Adrenal gland (tissue), 12 donors: ENCODE results near the gene ANKS1A. TPM values are rescaled to one million over a fixed set of nuclear protein-coding genes. Genes with fewer than 3 reads are reported as not detected.

ENCODE experiments used
- DNase-seq, 7 donors: peaks; one replicate each; pipeline ENCODE4 v3.0.0-alpha.2; 2019 to 2020
- H3K27ac ChIP-seq, 5 donors: fragments of 200-600 bp; sonication (generic) in 4 of 5; 1 replicate in 3 of 5; 2 replicates in 2 of 5; pipeline versions ENCODE4 v1.5.1 to v1.8.0; 2016 to 2020; ENCODE audit warnings: mild to moderate bottlenecking in 1 of 5
- H3K27me3 ChIP-seq: fragments of 200-600 bp; 2 replicates; pipeline ENCODE4 v1.8.0; 2021
- H3K36me3 ChIP-seq, 2 donors: fragments of 200-600 bp; replicated peaks in 1 of 2; 1 replicate in 1 of 2; 2 replicates in 1 of 2; pipeline versions ENCODE4 v1.5.1 to v1.8.0; 2018 to 2022
- H3K4me1 ChIP-seq, 2 donors: fragments of 200-600 bp; replicated peaks in 1 of 2; 1 replicate in 1 of 2; 2 replicates in 1 of 2; pipeline versions ENCODE4 v1.5.1 to v1.8.0; 2018 to 2021
- H3K4me3 ChIP-seq, 4 donors: fragments of 200-600 bp; sonication (generic) in 3 of 4; one replicate each; pipeline ENCODE4 v1.5.1; 2016 to 2018
- H3K9me3 ChIP-seq, 3 donors: fragments of 200-600 bp; sonication (generic) in 1 of 3; replicated peaks in 1 of 3; 1 replicate in 2 of 3; 2 replicates in 1 of 3; pipeline versions ENCODE4 v1.5.1 to v1.8.0; 2016 to 2021
- POLR2A ChIP-seq, 2 donors: fragments of 450-650 bp; IDR thresholded peaks; one replicate each; pipeline ENCODE4 v1.6.1; 2017; ENCODE audit warnings: antibody characterized with exemption in 2 of 2, mild to moderate bottlenecking in 2 of 2, moderate library complexity in 1 of 2
- WGBS, 4 donors: extraction: QIAGEN DNeasy Blood & Tissue Kit in 2 of 4; methylation state at CpG; one replicate each; pipeline versions ENCODE4 v1.1.5 to v1.1.7; 2013 to 2017; 5-methylcytosine and 5-hydroxymethylcytosine counted together
- intact Hi-C, 2 donors: fragments of 100-400 bp; cut with DNase I; formaldehyde crosslinking; loops; one replicate each; pipeline versions ENCODE4 v1.14.1 to v1.15.0; 2022 to 2023
- polyA plus RNA-seq, 3 donors: library from polyadenylated mRNA; stranded (reverse); fragments of 200-250 nt in 2 of 3; fragments of 350-450 nt in 1 of 3; fragmentation: Illumina TruSeq in 1 of 3; extraction: RNeasy Lipid Tissue Mini Kit (QIAGEN cat#74804) in 1 of 3; gene quantifications; one replicate each; pipeline ENCODE4 v1.2.3, GENCODE V29; 2013 to 2014
- total RNA-seq, 9 donors: library from RNA; depleted of rRNA in 4 of 9; stranded (reverse); fragments of >200 nt in 4 of 9; fragments of 120-200 nt in 1 of 9; fragmentation: NEBNext Ultra II Directional in 1 of 9; extraction: Animal tissue kit (Norgen Biotek cat#: 25700) in 1 of 9; gene quantifications; one replicate each; pipeline versions ENCODE4 v1.1.0 to v1.2.4, GENCODE V29; 2013 to 2023
- TF ChIP-seq, protein P1 (sequence below), 6 experiments: fragments of 450-650 bp in 4 of 6; fragments of 200-600 bp in 2 of 6; sonication (generic) in 1 of 6; IDR thresholded peaks; 1 replicate in 5 of 6; 2 replicates in 1 of 6; pipeline versions ENCODE4 v1.5.1 to v1.8.0; 2016 to 2021; ENCODE audit warnings: antibody characterized with exemption in 6 of 6, mild to moderate bottlenecking in 2 of 6, moderate library complexity in 1 of 6
- donor health status: healthy with polysubstance abuse.
- donor health status: Bipolar disorder and iron deficiency.
- donor health status: DM: yes; HTN: yes; CAD: no.
- donor health status: DM: no; HTN: no; CAD: no.
- donor health status: DM: no; HTN: no; CAD: no.
- donor health status: DM: yes; HTN: yes; CAD: no.

ANKS1A gene
- total and polyA plus RNA-seq, 12 donors = 11.7 to 68.0 (median 42.4) TPM

DNA sequence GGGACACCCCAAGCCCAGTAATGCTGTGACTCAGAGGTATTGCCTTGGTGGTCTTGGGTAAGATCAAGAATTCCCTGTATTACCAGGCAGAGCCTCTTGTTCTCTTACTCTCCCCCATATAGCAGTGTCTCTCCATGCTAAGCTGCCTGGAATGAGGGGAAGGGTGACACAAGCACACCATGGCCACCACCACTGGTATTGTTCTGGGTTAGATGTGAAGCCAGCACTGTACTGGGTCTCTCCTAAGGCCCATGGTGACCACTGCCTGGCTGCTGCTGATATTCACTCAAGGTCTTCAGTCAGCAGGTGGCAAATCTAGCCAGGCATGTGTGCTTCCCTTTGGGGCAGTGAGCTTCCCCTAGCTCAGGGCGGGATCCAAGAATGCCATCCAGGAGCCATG lies 37.7 kb upstream of the ANKS1A start:
- intact Hi-C loops = no loop called here
- 97 to 100% methylated on average over 1 of the region's 1 CpG; no CpG with 5 or more reads in 2 of the 4 donors for WGBS, 4 donors
- Histone ChIP-seq H3K27ac (no peak overlapping the region), H3K4me1 (no peaks in the 10 kb centered on the region), H3K27me3 (no peaks in the 10 kb centered on the region), H3K4me3 (no peak overlapping the region), H3K36me3 (peaks cover 0 to 19% of the 10 kb centered on the region in 2 donors), H3K9me3 (no peaks in the 10 kb centered on the region)
- TF ChIP-seq, protein P1, sequence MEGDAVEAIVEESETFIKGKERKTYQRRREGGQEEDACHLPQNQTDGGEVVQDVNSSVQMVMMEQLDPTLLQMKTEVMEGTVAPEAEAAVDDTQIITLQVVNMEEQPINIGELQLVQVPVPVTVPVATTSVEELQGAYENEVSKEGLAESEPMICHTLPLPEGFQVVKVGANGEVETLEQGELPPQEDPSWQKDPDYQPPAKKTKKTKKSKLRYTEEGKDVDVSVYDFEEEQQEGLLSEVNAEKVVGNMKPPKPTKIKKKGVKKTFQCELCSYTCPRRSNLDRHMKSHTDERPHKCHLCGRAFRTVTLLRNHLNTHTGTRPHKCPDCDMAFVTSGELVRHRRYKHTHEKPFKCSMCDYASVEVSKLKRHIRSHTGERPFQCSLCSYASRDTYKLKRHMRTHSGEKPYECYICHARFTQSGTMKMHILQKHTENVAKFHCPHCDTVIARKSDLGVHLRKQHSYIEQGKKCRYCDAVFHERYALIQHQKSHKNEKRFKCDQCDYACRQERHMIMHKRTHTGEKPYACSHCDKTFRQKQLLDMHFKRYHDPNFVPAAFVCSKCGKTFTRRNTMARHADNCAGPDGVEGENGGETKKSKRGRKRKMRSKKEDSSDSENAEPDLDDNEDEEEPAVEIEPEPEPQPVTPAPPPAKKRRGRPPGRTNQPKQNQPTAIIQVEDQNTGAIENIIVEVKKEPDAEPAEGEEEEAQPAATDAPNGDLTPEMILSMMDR (IDR thresholded peaks at IDR 0.05) = no peak
- TF ChIP-seq POLR2A (IDR thresholded peaks at IDR 0.05) = no peak
- no peak for DNase-seq

DNA sequence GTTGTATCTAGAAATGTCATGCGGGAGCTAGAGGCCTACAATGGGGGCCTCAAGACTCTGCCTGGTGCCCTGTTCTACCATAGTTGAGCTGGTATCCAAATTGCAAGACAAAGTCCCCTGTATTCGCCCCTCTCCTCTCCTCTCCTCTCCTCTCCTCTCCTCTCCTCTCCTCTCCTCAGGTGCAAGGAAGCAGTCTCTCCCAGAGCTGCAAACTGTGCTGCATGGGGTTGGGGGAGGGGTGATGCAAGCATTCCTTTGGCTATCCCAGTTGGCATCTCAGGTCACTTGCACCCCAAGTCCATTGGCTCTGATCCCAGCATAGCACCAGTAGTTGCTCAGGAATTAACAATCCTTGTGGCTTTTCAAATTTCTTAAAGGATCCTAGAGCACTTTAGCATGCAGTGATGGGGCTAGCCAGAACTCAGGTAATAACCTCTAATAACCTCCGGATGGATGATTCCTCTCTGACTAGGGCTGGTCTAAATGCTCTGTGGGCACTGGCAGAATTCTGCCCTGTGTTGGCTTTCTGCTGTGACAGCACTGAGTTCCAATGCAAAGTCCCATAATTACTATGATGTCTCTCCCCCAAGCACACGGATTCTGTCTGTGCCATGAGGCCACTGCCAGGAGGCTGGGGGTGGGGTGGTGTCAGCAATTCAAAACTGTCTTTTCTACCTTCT lies 36.5 kb upstream of the ANKS1A start:
- Histone ChIP-seq H3K27ac (no peak overlapping the region), H3K4me3 (no peak overlapping the region), H3K27me3 (no peaks in the 10 kb centered on the region), H3K36me3 (peaks cover 0 to 31% of the 10 kb centered on the region in 2 donors), H3K9me3 (no peaks in the 10 kb centered on the region), H3K4me1 (no peaks in the 10 kb centered on the region)
- TF ChIP-seq, protein P1 (IDR thresholded peaks at IDR 0.05) = no peak
- no peak for TF ChIP-seq POLR2A (IDR thresholded peaks at IDR 0.05)
- intact Hi-C loops = no loop called here
- 91 to 96% (median 95%) methylated on average over 4 of the region's 4 CpGs for WGBS, 4 donors
- no peak for DNase-seq

DNA sequence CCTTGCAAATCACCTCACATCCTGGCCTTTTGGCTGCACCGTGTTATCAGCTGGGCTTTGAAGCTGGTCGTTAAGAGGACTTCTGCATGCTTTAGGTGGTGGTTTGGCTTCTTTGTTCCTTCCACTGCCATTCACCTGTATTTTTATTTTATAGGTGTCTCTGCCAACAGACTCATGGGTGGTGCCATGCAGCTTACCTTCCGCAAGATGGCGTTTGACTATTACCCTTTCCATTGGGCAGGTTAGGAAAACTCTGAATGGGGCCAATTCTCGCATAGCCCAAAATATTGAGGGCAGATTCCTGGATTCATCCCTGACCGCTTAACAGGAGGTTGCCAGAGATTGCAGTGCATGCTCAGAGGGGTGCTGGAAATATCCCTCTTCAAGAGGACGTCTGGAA lies 33.6 kb upstream of the ANKS1A start:
- intact Hi-C loops = no loop called here
- H3K9me3 ChIP-seq = no peaks in the 10 kb centered on the region
- no peak for TF ChIP-seq POLR2A (IDR thresholded peaks at IDR 0.05)
- TF ChIP-seq, protein P1 (IDR thresholded peaks at IDR 0.05) = no peak
- no peaks in the 10 kb centered on the region for H3K4me1 ChIP-seq
- peaks cover 0 to 52% of the 10 kb centered on the region in 2 donors for H3K36me3 ChIP-seq
- no peak overlapping the region for H3K4me3 ChIP-seq
- H3K27ac ChIP-seq = no peak overlapping the region
- no peaks in the 10 kb centered on the region for H3K27me3 ChIP-seq
- no peak for DNase-seq
- 89 to 95% (median 92%) methylated on average over 7 of the region's 7 CpGs for WGBS, 4 donors

DNA sequence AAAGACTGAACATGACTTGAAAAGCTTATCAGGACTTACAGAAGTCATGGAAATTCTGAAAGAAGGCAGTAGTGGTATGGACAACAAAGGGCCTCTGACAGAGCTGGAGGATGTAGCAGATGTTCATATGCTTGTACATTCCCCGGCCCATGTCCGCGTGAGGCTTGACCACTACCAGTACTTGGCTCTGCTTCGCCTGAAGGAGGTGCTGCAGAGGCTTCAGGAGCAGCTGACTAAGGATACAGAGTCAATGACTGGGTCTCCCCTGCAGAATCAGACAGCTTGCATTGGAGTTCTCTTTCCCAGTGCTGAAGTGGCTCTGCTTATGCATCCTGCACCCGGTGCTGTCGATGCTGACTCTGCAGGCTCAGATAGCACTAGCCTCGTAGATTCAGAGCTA lies 30.4 kb upstream of the ANKS1A start:
- Histone ChIP-seq H3K9me3 (no peaks in the 10 kb centered on the region), H3K36me3 (peaks cover 0 to 63% of the 10 kb centered on the region in 2 donors), H3K4me3 (no peak overlapping the region), H3K27me3 (no peaks in the 10 kb centered on the region), H3K4me1 (no peaks in the 10 kb centered on the region), H3K27ac (no peak overlapping the region)
- DNase-seq = no peak
- intact Hi-C loops = no loop called here
- TF ChIP-seq POLR2A (IDR thresholded peaks at IDR 0.05) = no peak
- TF ChIP-seq, protein P1 (IDR thresholded peaks at IDR 0.05) = no peak
- WGBS, 4 donors = 87 to 96% (median 95%) methylated on average over 6 to 7 of the region's 7 CpGs
